Panc1 (cell line): ENCODE measurements around the gene MAPK14.

Experiments used
- CTCF ChIP-seq: fragments of 450-650 bp; IDR thresholded peaks from 2 replicates; pipeline ENCODE4 v1.5.1; 2017; ENCODE audit warnings: mild to moderate bottlenecking
- POLR2AphosphoS5 ChIP-seq: IDR thresholded peaks from 2 replicates; pipeline ENCODE4 v1.6.1; 2012; ENCODE audit warnings: mild to moderate bottlenecking, low read depth, low read length, moderate library complexity
- REST ChIP-seq, 2 experiments: IDR thresholded peaks; 2 replicates each; pipeline ENCODE4 v1.6.1; 2011 to 2012; ENCODE audit warnings: low read depth in 2 of 2, control low read depth in 1 of 2, low read length in 1 of 2, mild to moderate bottlenecking in 1 of 2, moderate library complexity in 1 of 2; ENCODE audit not compliant: insufficient read depth in 1 of 2
- SIN3A ChIP-seq: IDR thresholded peaks from 2 replicates; pipeline ENCODE4 v1.6.1; 2012; ENCODE audit warnings: low read depth, mild to moderate bottlenecking, low read length, moderate library complexity, borderline replicate concordance; ENCODE audit not compliant: insufficient read depth

- TF ChIP-seq CTCF (no peak), SIN3A (no peak), REST (IDR thresholded peaks at IDR 0.05; ENCODE audit: insufficient read depth in 1 of 2, low read depth in 2 of 2, low read length in 1 of 2) (no peak), POLR2AphosphoS5 (no peak)
Measured at GRCh38 chr6:36073587-36073986, 46.0 kb downstream of the MAPK14 start.
